ENCODE results near the gene TEKTIP1. TPM values are rescaled to one million over a fixed set of nuclear protein-coding genes. Genes with fewer than 3 reads are reported as not detected.

TEKTIP1 gene
- total RNA-seq, 1 experiment from 2014 or later, result 0.49 TPM

DNA sequence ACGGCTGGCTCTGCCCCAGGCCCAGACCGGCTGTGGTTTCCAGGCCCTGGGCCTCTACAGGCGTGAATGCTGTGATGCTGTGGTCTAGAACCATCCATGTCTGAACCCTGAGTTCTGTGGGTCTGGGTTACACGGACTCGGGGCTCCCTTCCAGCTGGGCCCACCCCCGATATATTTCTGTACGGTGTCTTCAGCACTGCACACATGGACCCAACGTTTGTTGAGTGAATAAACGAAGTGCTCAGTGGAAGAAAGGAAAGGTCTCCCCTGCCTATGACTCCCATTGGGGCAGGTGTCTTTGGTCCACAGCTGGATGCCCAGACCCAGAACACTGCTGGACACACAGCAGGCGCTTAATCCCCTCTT, 6.7 kb downstream of the TEKTIP1 start:
- H3K4me1 Mint-ChIP-seq (ENCODE audit: insufficient read depth, unreplicated experiment), result peaks cover 11% of the 10 kb centered on the region
- H3K9me3 Mint-ChIP-seq (ENCODE audit: unreplicated experiment), result no peaks in the 10 kb centered on the region

DNA sequence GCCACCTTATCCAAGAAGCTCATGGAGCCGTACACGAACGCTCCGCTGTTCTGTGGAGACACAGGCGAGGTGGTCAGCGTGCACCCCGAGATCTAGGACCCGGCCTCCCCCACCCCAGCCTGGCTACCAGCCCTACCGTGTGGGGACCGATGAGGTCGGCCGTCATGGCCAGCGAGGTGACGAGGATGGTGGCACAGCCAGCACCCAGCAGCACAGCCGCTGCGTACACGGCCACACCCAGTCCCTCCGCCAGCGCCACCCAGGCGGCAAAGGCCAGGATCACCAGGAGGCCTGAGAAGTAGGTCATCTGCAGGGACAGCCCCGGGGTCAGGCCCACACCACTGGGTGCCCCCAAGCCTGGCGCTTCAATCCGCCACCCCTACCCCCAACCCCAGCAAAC, 7.1 kb downstream of the TEKTIP1 start:
- H3K4me1 Mint-ChIP-seq (ENCODE audit: insufficient read depth, unreplicated experiment), result peaks cover 11% of the 10 kb centered on the region
- intact Hi-C loops (cut with micrococcal nuclease), result no loop called here
- no TSS peak for BruUV-seq (replicated peaks)
- no peak overlapping the region for H3K27ac Mint-ChIP-seq (ENCODE audit: low read depth, unreplicated experiment)
- H3K4me3 Mint-ChIP-seq (ENCODE audit: unreplicated experiment), result no peak overlapping the region
- TF ChIP-seq CTCF (IDR thresholded peaks at IDR 0.05; ENCODE audit: unreplicated experiment), result no peak
- no peaks in the 10 kb centered on the region for H3K9me3 Mint-ChIP-seq (ENCODE audit: unreplicated experiment)
- DNase-seq (ENCODE audit: unreplicated experiment), result no peak
- ChIA-PET POLR2A (interaction anchor here (0.6 to 2.1 kb wide), 2 partner anchors 8 to 11 kb away, joined by 3 to 15 read pairs; partner anchors contain the start of gene MFSD12), CTCF (interaction anchor here (0.6 to 3.0 kb wide), 10 partner anchors 8 to 407 kb away, joined by 3 to 22 read pairs (median 4); partner anchors contain the start of gene MFSD12)
- no peaks in the 10 kb centered on the region for H3K27me3 Mint-ChIP-seq (ENCODE audit: insufficient read depth, unreplicated experiment)
- peaks cover 41% of the 10 kb centered on the region for H3K36me3 Mint-ChIP-seq (ENCODE audit: insufficient read depth, unreplicated experiment)

More for the DNA sequence above, 6.7 kb downstream of the TEKTIP1 start:
- no peak for DNase-seq (ENCODE audit: unreplicated experiment)
- Mint-ChIP-seq H3K27me3 (ENCODE audit: insufficient read depth, unreplicated experiment) (no peaks in the 10 kb centered on the region), H3K36me3 (ENCODE audit: insufficient read depth, unreplicated experiment) (peaks cover 41% of the 10 kb centered on the region), H3K27ac (ENCODE audit: low read depth, unreplicated experiment) (peak overlapping the region; percentile 85), H3K4me3 (ENCODE audit: unreplicated experiment) (no peak overlapping the region)
- ChIA-PET CTCF (interaction anchor here (0.6 to 3.0 kb wide), 11 partner anchors 9 to 219 kb away, joined by 3 to 22 read pairs (median 4); partner anchors contain the start of genes MFSD12 and TJP3), POLR2A (interaction anchor here (0.6 to 2.1 kb wide), 3 partner anchors 8 to 32 kb away, joined by 3 to 15 read pairs (median 3); partner anchors contain the start of gene MFSD12)
- BruUV-seq (replicated peaks), result no TSS peak
- no peak for TF ChIP-seq CTCF (IDR thresholded peaks at IDR 0.05; ENCODE audit: unreplicated experiment)
- intact Hi-C loops (cut with micrococcal nuclease), result loop anchor here (1.0 kb wide), 1 partner anchor 73 kb away; no protein-coding TSS in a partner anchor

- Mint-ChIP-seq H3K36me3 (ENCODE audit: insufficient read depth, unreplicated experiment) (peaks cover 53% of the 10 kb centered on the region), H3K9me3 (ENCODE audit: unreplicated experiment) (no peaks in the 10 kb centered on the region), H3K27me3 (ENCODE audit: insufficient read depth, unreplicated experiment) (no peaks in the 10 kb centered on the region), H3K27ac (ENCODE audit: low read depth, unreplicated experiment) (peak overlapping the region; percentile 31), H3K4me3 (ENCODE audit: unreplicated experiment) (no peak overlapping the region), H3K4me1 (ENCODE audit: insufficient read depth, unreplicated experiment) (peaks cover 11% of the 10 kb centered on the region)
- no TSS peak for BruUV-seq (replicated peaks)
- CTCF ChIA-PET, result interaction anchor here (0.7 to 1.8 kb wide), 5 partner anchors 9 to 1651 kb away, joined by 3 to 5 read pairs (median 3); no protein-coding TSS in a partner anchor
- POLR2A ChIA-PET, result interaction anchor here (1.7 kb wide), 1 partner anchor 10 kb away, joined by 5 read pairs; the partner anchor contains the start of gene MFSD12
- TF ChIP-seq CTCF (IDR thresholded peaks at IDR 0.05; ENCODE audit: unreplicated experiment), result peak; percentile 65
- peak; percentile 45 for DNase-seq (ENCODE audit: unreplicated experiment)
- intact Hi-C loops (cut with micrococcal nuclease), result no loop called here
These were observed 8.3 kb downstream of the TEKTIP1 start for GRCh38 chr19:3547301-3547731.

DNA sequence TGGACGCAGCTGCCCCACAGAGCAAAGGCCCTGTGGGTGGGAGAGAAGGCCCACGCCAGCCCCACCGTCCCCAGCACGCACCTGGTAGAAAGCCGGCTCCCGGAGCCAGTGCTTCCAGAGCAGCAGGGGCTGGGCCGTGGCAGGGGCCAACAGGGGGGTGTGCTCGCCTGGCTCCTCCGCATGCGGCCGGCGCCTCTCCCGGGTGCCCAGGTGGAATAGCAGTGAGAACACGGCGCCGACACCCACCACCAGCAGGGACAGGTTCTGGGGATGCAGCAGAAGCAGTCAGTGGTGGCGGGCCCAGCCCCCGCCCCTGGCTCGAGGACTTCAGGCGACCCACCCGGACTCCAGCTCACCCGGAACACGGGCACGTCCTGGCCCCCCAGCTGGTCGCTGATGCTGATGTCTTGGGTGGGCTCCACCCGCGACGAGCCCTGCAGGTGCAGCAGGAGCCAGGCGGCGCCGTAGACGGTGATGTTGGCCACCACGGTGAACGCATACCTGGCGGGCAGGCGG, 8.9 kb downstream of the TEKTIP1 start:
- ChIA-PET POLR2A (interaction anchor here (1.7 kb wide), 1 partner anchor 9 kb away, joined by 5 read pairs; the partner anchor contains the start of gene MFSD12), CTCF (interaction anchor here (0.7 to 1.4 kb wide), 2 partner anchors 9 to 1013 kb away, joined by 3 read pairs; no protein-coding TSS in a partner anchor)
- Mint-ChIP-seq H3K4me1 (ENCODE audit: insufficient read depth, unreplicated experiment) (peaks cover 11% of the 10 kb centered on the region), H3K27ac (ENCODE audit: low read depth, unreplicated experiment) (no peak overlapping the region), H3K4me3 (ENCODE audit: unreplicated experiment) (no peak overlapping the region), H3K36me3 (ENCODE audit: insufficient read depth, unreplicated experiment) (peaks cover 54% of the 10 kb centered on the region), H3K27me3 (ENCODE audit: insufficient read depth, unreplicated experiment) (no peaks in the 10 kb centered on the region), H3K9me3 (ENCODE audit: unreplicated experiment) (no peaks in the 10 kb centered on the region)
- intact Hi-C loops (cut with micrococcal nuclease), result no loop called here
- DNase-seq (ENCODE audit: unreplicated experiment), result no peak
- BruUV-seq (replicated peaks), result no TSS peak
- no peak for TF ChIP-seq CTCF (IDR thresholded peaks at IDR 0.05; ENCODE audit: unreplicated experiment)
